ENCODE data around the gene RCAN2. TPM values are rescaled to one million over a fixed set of nuclear protein-coding genes. Genes with fewer than 3 reads are reported as not detected.

Gene RCAN2
- total and polyA plus RNA-seq, 10 donors: 2.4 to 15.7 (median 7.2) TPM

GRCh38 chr6:46271728-46272127, 219.5 kb downstream of the RCAN2 start:
- no peak for DNase-seq
- H3K36me3 ChIP-seq: no peaks in the 10 kb centered on the region
- no peak overlapping the region for H3K27ac ChIP-seq
- intact Hi-C loops (cut with DNase I; ENCODE audit: low total_unique reads): no loop called here
- 86 to 96% (median 90%) methylated on average over 3 of the region's 3 CpGs for WGBS, 5 donors
- H3K4me1 ChIP-seq: no peaks in the 10 kb centered on the region
- peaks cover 0 to 7% (median 0%) of the 10 kb centered on the region in 7 donors for H3K27me3 ChIP-seq (replicated peaks in 1 of 7)
- TF ChIP-seq POLR2A (IDR thresholded peaks at IDR 0.05) (no peak), POLR2AphosphoS5 (IDR thresholded peaks at IDR 0.05) (no peak), CTCF (IDR thresholded peaks at IDR 0.05 in 8 of 11, conservative IDR thresholded peaks at IDR 0.05 in 3 of 11) (no peak)
- no peak overlapping the region for H3K4me3 ChIP-seq
- no peaks in the 10 kb centered on the region for H3K9me3 ChIP-seq

- no peak for DNase-seq
- H3K4me1 ChIP-seq: no peaks in the 10 kb centered on the region
- H3K36me3 ChIP-seq: no peaks in the 10 kb centered on the region
- TF ChIP-seq CTCF (IDR thresholded peaks at IDR 0.05 in 8 of 11, conservative IDR thresholded peaks at IDR 0.05 in 3 of 11): no peak
- TF ChIP-seq POLR2AphosphoS5 (IDR thresholded peaks at IDR 0.05): no peak
- TF ChIP-seq POLR2A (IDR thresholded peaks at IDR 0.05): no peak
- 85 to 94% (median 88%) methylated on average over 4 of the region's 4 CpGs for WGBS, 5 donors
- H3K4me3 ChIP-seq: no peak overlapping the region
- peaks cover 0 to 4% (median 0%) of the 10 kb centered on the region in 7 donors for H3K27me3 ChIP-seq (replicated peaks in 1 of 7)
- no peak overlapping the region for H3K27ac ChIP-seq
- intact Hi-C loops (cut with DNase I; ENCODE audit: low total_unique reads): no loop called here
- no peaks in the 10 kb centered on the region for H3K9me3 ChIP-seq
Observed at GRCh38 chr6:46271107-46271506, 220.1 kb downstream of the RCAN2 start.

- no peak overlapping the region for H3K4me3 ChIP-seq
- H3K27ac ChIP-seq: no peak overlapping the region
- DNase-seq: no peak
- no peaks in the 10 kb centered on the region for H3K27me3 ChIP-seq (replicated peaks in 1 of 7)
- H3K36me3 ChIP-seq: no peaks in the 10 kb centered on the region
- no peaks in the 10 kb centered on the region for H3K4me1 ChIP-seq
- intact Hi-C loops (cut with DNase I; ENCODE audit: low total_unique reads): no loop called here
- 86 to 92% (median 89%) methylated on average over 7 of the region's 7 CpGs for WGBS, 5 donors
- TF ChIP-seq POLR2A (IDR thresholded peaks at IDR 0.05): no peak
- TF ChIP-seq POLR2AphosphoS5 (IDR thresholded peaks at IDR 0.05): no peak
- no peak for TF ChIP-seq CTCF (IDR thresholded peaks at IDR 0.05 in 8 of 11, conservative IDR thresholded peaks at IDR 0.05 in 3 of 11)
- no peaks in the 10 kb centered on the region for H3K9me3 ChIP-seq
Observed at GRCh38 chr6:46270336-46270735, 220.9 kb downstream of the RCAN2 start.

GRCh38 chr6:46269447-46270229, 221.6 kb downstream of the RCAN2 start:
- intact Hi-C loops (cut with DNase I; ENCODE audit: low total_unique reads): no loop called here
- H3K36me3 ChIP-seq: no peaks in the 10 kb centered on the region
- H3K27me3 ChIP-seq (replicated peaks in 1 of 7): no peaks in the 10 kb centered on the region
- no peaks in the 10 kb centered on the region for H3K9me3 ChIP-seq
- no peak overlapping the region for H3K4me3 ChIP-seq
- 84 to 97% (median 89%) methylated on average over 3 to 5 of the region's 5 CpGs for WGBS, 5 donors
- H3K27ac ChIP-seq: no peak overlapping the region
- no peaks in the 10 kb centered on the region for H3K4me1 ChIP-seq
- TF ChIP-seq POLR2AphosphoS5 (IDR thresholded peaks at IDR 0.05) (no peak), POLR2A (IDR thresholded peaks at IDR 0.05) (no peak), CTCF (IDR thresholded peaks at IDR 0.05 in 8 of 11, conservative IDR thresholded peaks at IDR 0.05 in 3 of 11) (no peak)
- no peak for DNase-seq
